HL-60 (cell line): ENCODE results near the gene TXLNA.

Experiments used
- CTCF ChIP-seq: IDR thresholded peaks from one replicate; pipeline ENCODE4 v1.5.1; 2011; ENCODE audit warnings: low read length, control low read depth, inconsistent platforms; ENCODE audit not compliant: insufficient read depth
- POLR2AphosphoS5 ChIP-seq: IDR thresholded peaks from 2 replicates; pipeline ENCODE4 v1.6.1; 2012; ENCODE audit warnings: low read depth

- no peak for TF ChIP-seq CTCF
- no peak for TF ChIP-seq POLR2AphosphoS5
These were observed 17.6 kb downstream of the TXLNA start for GRCh38 chr1:32197074-32197473.
